ENCODE data around the gene NEUROD4.

Gene NEUROD4

DNA sequence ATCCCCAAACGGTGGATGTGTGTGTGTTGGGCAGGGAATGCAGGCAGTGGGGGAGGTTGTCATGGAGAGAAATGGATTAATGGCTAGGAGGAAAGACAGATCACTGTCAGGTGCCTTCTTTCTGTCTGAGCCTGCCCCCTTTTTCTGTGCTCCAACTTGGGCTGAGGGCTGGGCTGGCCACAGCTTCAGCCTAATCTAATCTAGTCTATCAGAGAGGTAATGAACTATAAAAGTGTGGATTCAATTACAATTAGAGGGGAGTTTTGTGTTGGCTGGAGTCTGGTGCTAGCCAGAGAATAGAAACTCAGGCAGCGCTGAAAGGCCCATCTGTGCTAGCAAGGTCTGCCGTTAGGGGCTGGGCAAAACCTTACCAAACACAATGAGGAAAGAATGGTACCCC lies 41.2 kb downstream of the NEUROD4 start:
- no peak for DNase-seq

- DNase-seq: no peak
These were observed 43.5 kb downstream of the NEUROD4 start for GRCh38 chr12:55063291-55063690.

DNA sequence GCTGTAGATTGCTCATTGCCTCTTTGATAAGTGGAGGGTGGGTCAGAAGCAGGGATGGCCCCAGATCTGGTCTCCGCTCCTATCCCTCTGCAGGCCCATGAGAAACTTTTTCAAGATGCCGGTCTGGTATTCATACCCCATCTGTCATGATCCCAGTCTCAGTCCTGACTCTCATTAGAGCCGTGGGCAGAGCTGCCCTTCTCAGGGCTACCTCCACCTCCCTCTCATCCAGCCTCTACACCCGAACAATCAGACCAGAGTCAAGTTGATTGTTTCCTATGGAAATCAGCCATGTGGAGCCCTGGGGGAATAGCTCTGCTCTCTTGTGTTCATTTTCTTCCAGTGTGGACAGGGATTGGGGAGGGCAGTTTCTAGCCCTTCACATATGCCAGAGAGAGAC lies 45.8 kb downstream of the NEUROD4 start:
- DNase-seq: no peak

GRCh38 chr12:55067701-55068100 lies 47.9 kb downstream of the NEUROD4 start:
- DNase-seq: no peak

- peak; percentile 77 to 81 for DNase-seq
These were observed 48.7 kb downstream of the NEUROD4 start for GRCh38 chr12:55068416-55069010.

DNA sequence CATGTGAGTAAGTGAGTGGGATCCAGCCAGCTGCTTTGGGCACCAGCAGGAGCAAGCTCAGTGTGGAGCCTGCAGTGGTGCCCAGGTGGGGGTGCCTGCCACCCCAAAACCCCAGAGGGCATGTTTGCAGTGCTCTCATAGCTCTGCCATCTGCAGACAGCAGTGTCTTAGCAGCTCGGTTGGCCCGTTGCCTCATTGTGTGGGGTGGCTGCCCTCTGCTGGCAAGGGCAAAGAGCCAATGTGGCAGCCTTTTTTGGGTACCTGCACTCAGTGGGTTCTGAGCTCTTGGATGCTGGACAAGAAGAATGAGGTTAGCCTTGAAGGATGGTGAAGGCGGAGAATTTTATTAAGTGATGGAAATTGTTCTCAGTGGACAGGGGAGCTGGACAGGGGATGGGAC lies 52.3 kb downstream of the NEUROD4 start:
- peak; percentile 68 to 78 for DNase-seq

DNA sequence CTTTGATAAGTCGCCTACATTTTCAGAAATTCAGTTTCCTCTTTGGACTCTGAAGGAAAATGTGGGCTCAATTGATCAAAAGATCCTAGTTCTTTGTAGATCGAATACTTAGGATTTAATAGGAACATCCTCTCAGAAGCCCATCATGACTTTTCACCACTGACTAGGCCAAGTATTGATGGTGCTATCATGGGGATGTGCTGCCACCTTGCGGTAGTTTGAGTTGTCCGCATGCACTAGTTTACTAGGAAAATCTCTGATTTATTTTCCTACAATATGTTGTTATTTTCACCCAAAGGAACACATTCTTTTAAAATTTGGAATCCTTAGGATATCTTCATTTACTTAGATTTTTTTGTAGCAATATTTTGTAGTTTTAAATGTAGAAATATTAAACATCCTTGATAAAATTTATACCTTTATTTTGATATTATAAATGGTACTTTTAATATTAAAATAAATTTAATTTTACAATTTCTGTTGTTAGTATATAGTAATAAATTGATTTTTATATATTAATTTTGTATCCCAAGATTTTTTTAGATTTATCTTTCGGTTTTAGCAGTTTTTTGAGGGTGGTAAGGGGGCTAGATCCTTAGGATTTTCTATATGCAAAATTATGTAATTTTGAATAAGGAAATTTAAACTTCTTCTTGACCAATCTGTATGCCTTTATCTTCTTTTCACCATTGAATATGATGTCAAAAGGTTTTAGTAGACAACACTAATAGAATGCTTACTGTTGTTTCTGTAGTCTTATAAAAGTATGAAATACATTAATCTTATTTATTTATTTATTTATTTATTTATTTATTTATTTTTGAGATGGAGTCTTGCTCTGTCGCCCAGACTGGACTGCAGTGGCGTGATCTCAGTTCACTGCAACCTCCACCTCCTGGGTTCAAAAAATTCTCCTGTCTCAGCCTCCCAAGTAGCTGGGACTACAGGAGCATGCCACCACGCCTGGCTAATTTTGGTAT lies 53.6 kb downstream of the NEUROD4 start:
- DNase-seq: peak; percentile 74 to 81

GRCh38 chr12:55074806-55075205 lies 55.0 kb downstream of the NEUROD4 start:
- DNase-seq: no peak

Measured in inflammatory macrophage (primary cell).